Measurements from ENCODE around the gene DLEU7.

DNA sequence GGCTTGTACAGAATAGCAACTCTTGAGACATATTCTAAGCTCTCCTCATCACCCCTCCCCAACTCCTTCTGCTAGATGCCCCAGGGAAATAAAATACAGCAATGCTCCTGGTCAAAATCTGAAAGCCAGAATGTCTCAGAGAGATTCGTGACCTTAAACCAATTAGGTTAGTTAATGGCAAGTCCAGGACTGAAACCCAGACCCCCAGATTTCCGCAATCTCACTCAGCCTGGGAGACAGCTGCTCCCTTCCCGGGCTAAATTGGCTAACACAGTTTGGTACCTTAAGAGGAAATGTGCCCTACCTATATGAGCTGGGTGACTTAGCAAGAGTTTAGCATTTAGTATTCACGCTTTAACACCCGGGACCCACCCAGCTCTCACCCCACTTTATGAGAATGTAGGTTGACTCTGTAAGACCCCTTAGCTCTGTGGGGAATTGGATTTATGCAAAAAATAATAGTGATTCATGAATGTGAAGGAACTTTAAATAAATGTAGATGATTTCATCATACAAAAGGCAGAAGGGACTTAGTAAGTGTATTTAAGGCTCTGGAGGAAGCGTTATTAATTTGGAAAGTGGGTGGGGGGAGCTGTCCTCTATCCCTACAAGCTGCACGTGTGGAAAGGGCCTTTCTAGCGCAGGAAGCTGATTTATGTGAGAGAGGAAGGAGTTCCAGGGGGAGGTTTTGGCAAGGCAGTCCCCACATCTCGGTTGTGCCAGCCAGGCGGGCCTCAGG, 1.1 kb downstream of the DLEU7 start:
- TF ChIP-seq CTCF (IDR thresholded peaks at IDR 0.05) (no peak), POLR2A (IDR thresholded peaks at IDR 0.05) (no peak)

Data from testis (tissue), 2 donors.